ENCODE measurements around the gene SLC25A13. TPM values are rescaled to one million over a fixed set of nuclear protein-coding genes. Genes with fewer than 3 reads are reported as not detected.
A peak's percentile ranks its signal among the peaks of the same experiment; 100 is the strongest.

SLC25A13 gene
- total and polyA plus RNA-seq, 9 of the 15 experiments (the other 6 are each of a cell fraction or from before 2014, with no cell fraction given), result 21.4 to 80.2 (median 58.7) TPM

DNA sequence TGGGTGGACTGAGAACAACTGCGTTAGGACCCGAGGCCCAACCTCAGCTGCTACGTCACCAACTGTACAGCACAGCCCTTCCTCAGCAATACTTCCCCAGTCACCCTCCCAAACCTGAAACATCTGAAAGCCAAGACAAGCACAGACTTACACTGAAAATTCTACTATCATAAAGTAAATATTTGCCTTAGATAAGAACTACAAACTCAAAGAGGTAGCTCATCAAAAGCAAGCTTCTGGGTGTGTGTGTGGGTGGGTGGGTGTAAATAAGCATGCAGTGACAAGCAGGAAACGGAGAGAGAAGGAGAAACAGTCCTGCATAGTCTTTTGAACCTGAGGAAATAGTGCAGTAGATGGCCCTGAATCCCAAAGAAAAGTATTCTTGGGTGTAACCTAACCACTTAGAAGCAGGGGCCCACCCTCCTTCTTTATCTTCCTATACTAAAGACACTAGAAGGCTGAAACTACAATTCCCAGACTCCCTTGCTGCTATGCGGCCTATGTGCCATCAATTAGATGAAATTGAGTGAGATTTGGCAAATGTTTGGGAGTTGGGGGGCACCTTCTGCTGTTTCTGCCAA, 18.7 kb downstream of the SLC25A13 start (continued):
- TF ChIP-seq HCFC1 (IDR thresholded peaks at IDR 0.05; ENCODE audit: low read depth, low read length) (peak; percentile 88), CBX1 (IDR thresholded peaks at IDR 0.05; ENCODE audit: low read depth) (peak; percentile 51; the same call in 1 of the 2 replicates), TCF3 (CRISPR knock-in tag; IDR thresholded peaks at IDR 0.05) (peak; percentile 43; the same call in 1 of the 2 replicates), SMARCE1 (IDR thresholded peaks at IDR 0.05) (peak; percentile 82; the same call in 1 of the 2 replicates), FOXA1 (IDR thresholded peaks at IDR 0.05; ENCODE audit: borderline replicate concordance) (peak; percentile 85), CREM (IDR thresholded peaks at IDR 0.05; ENCODE audit: low read depth) (peak; percentile 85), HDAC6 (IDR thresholded peaks at IDR 0.05; ENCODE audit: low read depth, low read length) (no peak), EGR1 (conservative IDR thresholded peaks at IDR 0.05) (peak; percentile 96), ZEB2 (IDR thresholded peaks at IDR 0.05) (peak; percentile 74), SREBF2 (CRISPR knock-in tag; IDR thresholded peaks at IDR 0.05) (no peak), ARNT (IDR thresholded peaks at IDR 0.05) (0 out of 4 replicates have a peak, but pooled peaks of 1 of the 2 experiments have one; percentile 52), SIX5 (IDR thresholded peaks at IDR 0.05; ENCODE audit: borderline replicate concordance in 1 of 2, insufficient read depth in 1 of 2, low read depth in 1 of 2, low read length in 2 of 2) (peak; percentile 58 to 66; a peak in 3 of 4 replicates), ZNF76 (CRISPR knock-in tag; IDR thresholded peaks at IDR 0.05; ENCODE audit: borderline replicate concordance) (no peak), GTF2B (IDR thresholded peaks at IDR 0.05; ENCODE audit: extremely low read depth, insufficient read length) (no peak)
- TF ChIP-seq, protein P1, sequence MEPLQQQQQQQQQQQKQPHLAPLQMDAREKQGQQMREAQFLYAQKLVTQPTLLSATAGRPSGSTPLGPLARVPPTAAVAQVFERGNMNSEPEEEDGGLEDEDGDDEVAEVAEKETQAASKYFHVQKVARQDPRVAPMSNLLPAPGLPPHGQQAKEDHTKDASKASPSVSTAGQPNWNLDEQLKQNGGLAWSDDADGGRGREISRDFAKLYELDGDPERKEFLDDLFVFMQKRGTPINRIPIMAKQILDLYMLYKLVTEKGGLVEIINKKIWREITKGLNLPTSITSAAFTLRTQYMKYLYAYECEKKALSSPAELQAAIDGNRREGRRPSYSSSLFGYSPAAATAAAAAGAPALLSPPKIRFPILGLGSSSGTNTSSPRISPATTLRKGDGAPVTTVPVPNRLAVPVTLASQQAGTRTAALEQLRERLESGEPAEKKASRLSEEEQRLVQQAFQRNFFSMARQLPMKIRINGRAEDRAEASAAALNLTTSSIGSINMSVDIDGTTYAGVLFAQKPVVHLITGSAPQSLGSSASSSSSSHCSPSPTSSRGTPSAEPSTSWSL (CRISPR knock-in tag; IDR thresholded peaks at IDR 0.05; ENCODE audit: borderline replicate concordance), result no peak
- TF ChIP-seq, protein P2, sequence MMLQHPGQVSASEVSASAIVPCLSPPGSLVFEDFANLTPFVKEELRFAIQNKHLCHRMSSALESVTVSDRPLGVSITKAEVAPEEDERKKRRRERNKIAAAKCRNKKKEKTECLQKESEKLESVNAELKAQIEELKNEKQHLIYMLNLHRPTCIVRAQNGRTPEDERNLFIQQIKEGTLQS (IDR thresholded peaks at IDR 0.05), result peak; percentile 26; the same call in 1 of the 2 replicates
- TF ChIP-seq, protein P2 (CRISPR knock-in tag; conservative IDR thresholded peaks at IDR 0.05), result no peak
- TF ChIP-seq, protein P3, sequence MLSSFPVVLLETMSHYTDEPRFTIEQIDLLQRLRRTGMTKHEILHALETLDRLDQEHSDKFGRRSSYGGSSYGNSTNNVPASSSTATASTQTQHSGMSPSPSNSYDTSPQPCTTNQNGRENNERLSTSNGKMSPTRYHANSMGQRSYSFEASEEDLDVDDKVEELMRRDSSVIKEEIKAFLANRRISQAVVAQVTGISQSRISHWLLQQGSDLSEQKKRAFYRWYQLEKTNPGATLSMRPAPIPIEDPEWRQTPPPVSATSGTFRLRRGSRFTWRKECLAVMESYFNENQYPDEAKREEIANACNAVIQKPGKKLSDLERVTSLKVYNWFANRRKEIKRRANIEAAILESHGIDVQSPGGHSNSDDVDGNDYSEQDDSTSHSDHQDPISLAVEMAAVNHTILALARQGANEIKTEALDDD (IDR thresholded peaks at IDR 0.05), result 0 out of 2 replicates have a peak, but pooled peaks have one; percentile 19

Measured in K562 (cell line).